Mammary microvascular endothelial cell (primary cell): ENCODE data around the gene VWA8. TPM values are rescaled to one million over a fixed set of nuclear protein-coding genes. Genes with fewer than 3 reads are reported as not detected.

Experiments
- total RNA-seq: library from RNA; depleted of rRNA; stranded (reverse); fragments of >200 nt; gene quantifications from 2 replicates; pipeline ENCODE4 v1.2.3, GENCODE V29; 2015

Gene VWA8
- 7.8 and 8.1 TPM in 2 replicates for total RNA-seq

DNA sequence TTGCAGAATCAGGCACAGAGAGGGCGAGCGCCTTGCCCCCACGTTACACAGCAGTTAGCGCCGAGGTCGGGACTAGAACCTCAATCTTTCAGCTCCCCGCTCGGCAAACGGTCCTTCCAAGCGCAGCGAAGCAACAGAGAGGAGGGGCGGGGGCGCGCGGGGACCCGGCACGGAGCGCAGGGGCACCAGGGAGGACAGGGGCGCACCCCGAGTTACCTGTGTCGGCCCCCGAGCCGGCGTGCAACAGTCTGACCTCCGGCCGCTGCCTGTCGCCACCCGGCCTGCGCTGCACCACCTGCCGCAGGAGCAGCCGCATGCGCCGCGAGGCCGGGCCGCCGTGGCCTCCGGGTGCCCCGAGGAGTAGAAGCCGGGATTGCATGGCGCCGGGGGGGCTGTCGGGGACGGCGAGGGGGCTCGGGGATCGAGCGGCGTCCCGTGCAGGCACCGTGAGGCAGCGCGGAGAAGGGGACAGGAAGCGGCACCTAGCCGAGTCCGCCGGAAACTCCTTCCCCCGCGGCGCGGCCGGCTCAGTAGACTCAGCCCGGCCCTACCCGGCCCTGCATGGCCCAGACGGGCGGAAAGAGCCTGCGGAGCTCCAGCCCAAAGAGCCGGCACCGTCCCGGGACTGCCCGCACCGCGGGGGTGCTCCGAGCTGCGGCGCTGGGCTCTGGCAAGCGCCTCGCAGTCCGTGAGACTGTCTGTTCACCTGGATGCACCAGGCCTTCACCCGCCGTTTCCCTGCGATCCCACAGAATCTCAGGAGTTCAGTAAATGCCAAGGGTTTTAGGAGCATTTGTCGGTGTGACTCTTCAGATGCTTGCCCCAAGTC is at the start of gene VWA8:
VWA8 (minus strand) TSS at position 473 of the 829 bp plus-strand sequence; CDS start at position 379, 94 bp downstream.

Other genes starting within 250 kb of the VWA8 start
- 10.0 and 11.5 TPM in 2 replicates for gene DGKH, start 87.5 kb upstream of the VWA8 start, total RNA-seq